BLaER1 treated with 17β-estradiol and CSF1 and Interleukin-3, amounts not matched to agents 10 nM and 100 nM (cell line): ENCODE results near the gene SPOCK1.

Experiments used
- H3K27ac ChIP-seq, 11 experiments: shearing (Covaris generic); formaldehyde crosslinking; 2 replicates each; pipeline ENCODE4 v1.8.1; 2022
- H3K27me3 ChIP-seq, 11 experiments: shearing (Covaris generic); formaldehyde crosslinking; 2 replicates each; pipeline ENCODE4 v1.8.1; 2022
- H3K36me3 ChIP-seq, 11 experiments: shearing (Covaris generic); formaldehyde crosslinking; 2 replicates each; pipeline ENCODE4 v1.8.1; 2022
- H3K4me1 ChIP-seq, 10 experiments: shearing (Covaris generic); formaldehyde crosslinking; 2 replicates each; pipeline ENCODE4 v1.8.1; 2022
- H3K4me2 ChIP-seq, 11 experiments: shearing (Covaris generic); formaldehyde crosslinking; 2 replicates each; pipeline ENCODE4 v1.8.1; 2022
- H3K4me3 ChIP-seq, 10 experiments: shearing (Covaris generic); formaldehyde crosslinking; 2 replicates each; pipeline ENCODE4 v1.8.1; 2022
- H3K9ac ChIP-seq, 11 experiments: shearing (Covaris generic); formaldehyde crosslinking; 2 replicates each; pipeline ENCODE4 v1.8.1; 2022
- H3K9me3 ChIP-seq, 11 experiments: shearing (Covaris generic); formaldehyde crosslinking; replicated peaks in 1 of 11; 2 replicates each; pipeline ENCODE4 v1.8.1; 2022
- H4K20me1 ChIP-seq, 11 experiments: shearing (Covaris generic); formaldehyde crosslinking; 2 replicates each; pipeline ENCODE4 v1.8.1; 2022
- Cebpa-rat ChIP-seq, 11 experiments: shearing (Covaris generic); IDR thresholded peaks; 2 replicates each; pipeline ENCODE4 v1.8.1; 2022

The SPOCK1 gene

GRCh38 chr5:137438932-137439331, 60.2 kb downstream of the SPOCK1 start:
- Histone ChIP-seq H3K9me3 (no peaks in the 10 kb centered on the region), H3K27ac (no peak overlapping the region), H4K20me1 (no peaks in the 10 kb centered on the region), H3K4me1 (peaks cover 0 to 4% (median 0%) of the 10 kb centered on the region in 10 experiments; a peak in 1 of 20 replicates), H3K9ac (no peak overlapping the region), H3K4me2 (no peak overlapping the region), H3K4me3 (no peak overlapping the region), H3K36me3 (no peaks in the 10 kb centered on the region), H3K27me3 (no peaks in the 10 kb centered on the region)
- no peak for TF ChIP-seq Cebpa-rat (IDR thresholded peaks at IDR 0.05)

- TF ChIP-seq Cebpa-rat (IDR thresholded peaks at IDR 0.05): no peak
- Histone ChIP-seq H3K27ac (no peak overlapping the region), H3K9me3 (no peaks in the 10 kb centered on the region), H3K9ac (no peak overlapping the region), H3K4me1 (peaks cover 0 to 4% (median 0%) of the 10 kb centered on the region in 10 experiments; a peak in 1 of 20 replicates), H3K4me2 (no peak overlapping the region), H3K27me3 (no peaks in the 10 kb centered on the region), H3K4me3 (no peak overlapping the region), H4K20me1 (no peaks in the 10 kb centered on the region), H3K36me3 (no peaks in the 10 kb centered on the region)
Measured at GRCh38 chr5:137437774-137438173, 61.4 kb downstream of the SPOCK1 start.

GRCh38 chr5:137433539-137433938, 65.6 kb downstream of the SPOCK1 start:
- Histone ChIP-seq H3K4me3 (no peak overlapping the region), H3K9me3 (0 out of 22 replicates have a peak, but pooled peaks cover 0 to 8% (median 0%) of the 10 kb centered on the region in 11 experiments), H3K4me2 (no peak overlapping the region), H3K4me1 (peaks cover 0 to 4% (median 0%) of the 10 kb centered on the region in 10 experiments; a peak in 1 of 20 replicates), H3K9ac (no peak overlapping the region), H3K27ac (no peak overlapping the region), H4K20me1 (no peaks in the 10 kb centered on the region), H3K36me3 (no peaks in the 10 kb centered on the region), H3K27me3 (no peaks in the 10 kb centered on the region)
- TF ChIP-seq Cebpa-rat (IDR thresholded peaks at IDR 0.05): no peak

- Histone ChIP-seq H3K27ac (no peak overlapping the region), H3K4me3 (no peak overlapping the region), H3K27me3 (no peaks in the 10 kb centered on the region), H3K36me3 (no peaks in the 10 kb centered on the region), H3K4me2 (no peak overlapping the region), H3K9me3 (0 out of 22 replicates have a peak, but pooled peaks cover 0 to 8% (median 0%) of the 10 kb centered on the region in 11 experiments), H3K9ac (no peak overlapping the region), H3K4me1 (peaks cover 0 to 4% (median 0%) of the 10 kb centered on the region in 10 experiments; a peak in 1 of 20 replicates), H4K20me1 (no peaks in the 10 kb centered on the region)
- TF ChIP-seq Cebpa-rat (IDR thresholded peaks at IDR 0.05): no peak
Measured at GRCh38 chr5:137432376-137432775, 66.8 kb downstream of the SPOCK1 start.

- Histone ChIP-seq H3K36me3 (no peaks in the 10 kb centered on the region), H3K27me3 (no peaks in the 10 kb centered on the region), H4K20me1 (no peaks in the 10 kb centered on the region), H3K27ac (no peak overlapping the region), H3K9me3 (0 out of 22 replicates have a peak, but pooled peaks cover 0 to 8% (median 0%) of the 10 kb centered on the region in 11 experiments), H3K9ac (no peak overlapping the region), H3K4me1 (peaks cover 0 to 4% (median 0%) of the 10 kb centered on the region in 10 experiments; a peak in 1 of 20 replicates), H3K4me3 (no peak overlapping the region), H3K4me2 (no peak overlapping the region)
- no peak for TF ChIP-seq Cebpa-rat (IDR thresholded peaks at IDR 0.05)
Measured at GRCh38 chr5:137431051-137431450, 68.1 kb downstream of the SPOCK1 start.

- H3K4me1 ChIP-seq: no peaks in the 10 kb centered on the region
- H3K27ac ChIP-seq: no peak overlapping the region
- no peak overlapping the region for H3K4me3 ChIP-seq
- H3K27me3 ChIP-seq: no peaks in the 10 kb centered on the region
- no peaks in the 10 kb centered on the region for H3K36me3 ChIP-seq
- H3K9me3 ChIP-seq: peaks cover 0 to 16% (median 4%) of the 10 kb centered on the region in 11 experiments; a peak in 7 of 22 replicates
- no peak overlapping the region for H3K9ac ChIP-seq
- TF ChIP-seq Cebpa-rat (IDR thresholded peaks at IDR 0.05): no peak
- no peak overlapping the region for H3K4me2 ChIP-seq
- H4K20me1 ChIP-seq: no peaks in the 10 kb centered on the region
Measured at GRCh38 chr5:137415231-137415681, 83.9 kb downstream of the SPOCK1 start.

GRCh38 chr5:137414112-137414755, 84.9 kb downstream of the SPOCK1 start:
- no peak overlapping the region for H3K4me3 ChIP-seq
- H3K9me3 ChIP-seq: peaks cover 0 to 16% (median 4%) of the 10 kb centered on the region in 11 experiments; a peak in 7 of 22 replicates
- no peaks in the 10 kb centered on the region for H3K27me3 ChIP-seq
- H3K27ac ChIP-seq: no peak overlapping the region
- no peak overlapping the region for H3K4me2 ChIP-seq
- H4K20me1 ChIP-seq: no peaks in the 10 kb centered on the region
- no peak for TF ChIP-seq Cebpa-rat (IDR thresholded peaks at IDR 0.05)
- H3K9ac ChIP-seq: no peak overlapping the region
- no peaks in the 10 kb centered on the region for H3K36me3 ChIP-seq
- no peaks in the 10 kb centered on the region for H3K4me1 ChIP-seq

GRCh38 chr5:137412136-137412535, 87.0 kb downstream of the SPOCK1 start:
- no peak for TF ChIP-seq Cebpa-rat (IDR thresholded peaks at IDR 0.05)
- no peaks in the 10 kb centered on the region for H3K27me3 ChIP-seq
- peaks cover 0 to 16% (median 4%) of the 10 kb centered on the region in 11 experiments; a peak in 7 of 22 replicates for H3K9me3 ChIP-seq
- H4K20me1 ChIP-seq: no peaks in the 10 kb centered on the region
- no peak overlapping the region for H3K4me3 ChIP-seq
- no peak overlapping the region for H3K27ac ChIP-seq
- H3K4me1 ChIP-seq: no peaks in the 10 kb centered on the region
- no peaks in the 10 kb centered on the region for H3K36me3 ChIP-seq
- H3K4me2 ChIP-seq: no peak overlapping the region
- H3K9ac ChIP-seq: no peak overlapping the region

GRCh38 chr5:137410234-137411010, 88.7 kb downstream of the SPOCK1 start:
- no peaks in the 10 kb centered on the region for H4K20me1 ChIP-seq
- no peak for TF ChIP-seq Cebpa-rat (IDR thresholded peaks at IDR 0.05)

More at GRCh38 chr5:137410234-137411010, 88.7 kb downstream of the SPOCK1 start:
- Histone ChIP-seq H3K27me3 (no peaks in the 10 kb centered on the region), H3K4me1 (no peaks in the 10 kb centered on the region), H3K4me2 (no peak overlapping the region), H3K27ac (no peak overlapping the region), H3K36me3 (no peaks in the 10 kb centered on the region), H3K4me3 (no peak overlapping the region), H3K9me3 (peaks cover 0 to 4% (median 0%) of the 10 kb centered on the region in 11 experiments; a peak in 3 of 22 replicates), H3K9ac (no peak overlapping the region)
